22Rv1 (cell line): ENCODE measurements around the gene FKBP1A.

Experiments
- H3K27ac ChIP-seq: fragments of 450-650 bp; 2 replicates; pipeline ENCODE4 v1.5.1; 2017
- CTCF ChIP-seq: fragments of 450-650 bp; IDR thresholded peaks from 2 replicates; pipeline ENCODE4 v1.5.1; 2017; ENCODE audit warnings: mild to moderate bottlenecking
- ZFX ChIP-seq: fragments of 450-650 bp; IDR thresholded peaks from 2 replicates; pipeline ENCODE4 v1.6.1; 2017; ENCODE audit warnings: antibody characterized with exemption, borderline replicate concordance

Gene FKBP1A

GRCh38 chr20:1377341-1377871 lies 15.4 kb downstream of the FKBP1A start:
- H3K27ac ChIP-seq: no peak overlapping the region
- TF ChIP-seq ZFX (no peak), CTCF (no peak)

DNA sequence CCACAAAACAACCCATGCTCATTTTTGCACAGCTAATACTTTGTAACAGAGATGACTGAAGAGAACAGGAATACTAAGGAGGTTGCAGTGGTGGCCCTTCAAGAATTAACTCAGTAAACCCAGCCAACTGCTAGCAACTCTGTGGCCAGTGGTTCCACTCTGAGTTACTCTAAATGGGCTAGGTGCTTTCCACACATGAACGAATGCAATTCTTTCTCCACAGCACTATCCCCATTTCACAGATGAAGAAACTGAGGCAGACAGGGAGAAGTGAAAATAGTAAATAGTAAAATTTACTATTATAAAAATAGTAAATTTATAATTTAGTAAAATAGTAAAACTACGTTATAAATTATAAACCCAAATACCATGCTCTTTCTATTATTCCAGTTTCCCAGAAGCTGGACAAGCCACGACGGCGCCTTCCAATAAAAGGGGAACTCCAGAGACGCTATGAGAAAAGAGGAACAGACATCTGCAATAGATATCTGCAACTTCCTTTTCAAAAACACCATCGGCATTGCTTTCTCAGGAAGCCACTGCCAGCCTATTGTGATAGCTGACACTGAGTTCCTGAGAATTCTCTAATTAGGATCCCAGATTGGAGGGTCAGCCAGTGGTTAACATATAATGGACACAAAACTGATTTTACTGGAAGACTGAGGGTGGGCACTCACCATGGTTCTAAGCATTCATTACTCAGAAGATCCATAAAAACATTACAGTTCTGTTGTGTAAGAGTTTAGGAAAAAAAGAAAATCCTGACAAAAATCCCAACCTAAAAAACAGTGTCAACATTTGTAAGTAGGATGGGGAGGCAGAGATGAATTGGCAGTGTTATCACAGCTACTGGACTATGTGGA lies 16.2 kb downstream of the FKBP1A start:
- TF ChIP-seq ZFX (no peak), CTCF (no peak)
- H3K27ac ChIP-seq: no peak overlapping the region

DNA sequence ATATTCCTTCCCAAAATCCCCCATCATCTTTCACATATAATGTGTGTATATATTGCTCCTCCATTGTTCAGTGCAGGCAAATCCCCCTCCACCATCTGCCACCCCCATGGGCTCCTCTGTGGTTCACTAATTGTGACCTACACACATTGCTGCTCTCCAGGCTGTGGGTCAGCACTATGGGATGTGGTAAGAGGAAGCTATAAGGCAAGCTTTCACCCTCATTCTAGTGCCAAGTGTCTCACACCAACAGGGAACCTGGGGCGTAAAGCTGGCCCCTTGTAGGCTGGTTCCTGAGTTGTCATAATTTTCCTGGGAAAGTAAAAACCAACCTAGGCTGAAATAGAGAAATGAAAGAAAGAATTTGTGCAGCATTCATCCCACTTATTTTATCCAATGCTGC lies 16.8 kb downstream of the FKBP1A start:
- no peak overlapping the region for H3K27ac ChIP-seq
- TF ChIP-seq ZFX: no peak
- no peak for TF ChIP-seq CTCF

DNA sequence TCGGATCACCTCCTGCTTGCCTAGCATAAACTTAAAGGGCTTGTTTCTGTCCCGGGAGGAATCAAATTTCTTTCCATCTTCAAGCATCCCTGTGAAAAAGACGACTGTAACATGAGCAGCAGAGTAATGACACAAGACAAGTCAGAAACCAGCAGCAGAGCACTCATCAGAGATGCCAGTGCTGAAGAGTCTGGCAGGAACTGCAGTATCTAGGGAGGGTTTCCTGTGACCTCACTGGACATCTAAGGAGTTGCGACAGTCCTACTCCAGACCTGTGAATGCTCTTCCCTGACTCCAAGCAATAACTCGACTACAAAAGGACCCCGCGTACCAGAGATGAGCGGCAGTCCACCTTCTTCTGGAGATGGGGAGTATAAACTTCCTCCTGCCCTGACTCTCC lies 17.3 kb downstream of the FKBP1A start:
- no peak overlapping the region for H3K27ac ChIP-seq
- TF ChIP-seq ZFX (no peak), CTCF (no peak)

DNA sequence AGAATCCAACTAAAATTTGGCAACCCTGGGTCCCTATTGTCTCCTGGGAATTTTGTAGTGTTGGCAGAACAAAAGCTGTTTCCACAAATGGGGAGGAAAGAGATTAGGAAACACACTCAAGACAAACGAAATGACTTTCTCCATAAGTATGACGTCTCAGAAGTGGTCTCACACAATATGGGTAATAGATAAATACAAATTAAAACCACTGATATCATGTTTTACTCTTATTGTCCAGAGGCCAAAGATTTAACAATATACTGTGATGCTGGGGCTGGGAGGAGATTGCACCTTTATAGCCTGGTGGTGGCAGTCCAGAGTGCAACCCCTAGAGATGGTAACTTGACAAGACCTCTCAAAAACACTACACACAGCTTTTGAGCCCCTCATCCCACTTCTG lies 18.6 kb downstream of the FKBP1A start:
- no peak overlapping the region for H3K27ac ChIP-seq
- TF ChIP-seq CTCF (no peak), ZFX (no peak)

DNA sequence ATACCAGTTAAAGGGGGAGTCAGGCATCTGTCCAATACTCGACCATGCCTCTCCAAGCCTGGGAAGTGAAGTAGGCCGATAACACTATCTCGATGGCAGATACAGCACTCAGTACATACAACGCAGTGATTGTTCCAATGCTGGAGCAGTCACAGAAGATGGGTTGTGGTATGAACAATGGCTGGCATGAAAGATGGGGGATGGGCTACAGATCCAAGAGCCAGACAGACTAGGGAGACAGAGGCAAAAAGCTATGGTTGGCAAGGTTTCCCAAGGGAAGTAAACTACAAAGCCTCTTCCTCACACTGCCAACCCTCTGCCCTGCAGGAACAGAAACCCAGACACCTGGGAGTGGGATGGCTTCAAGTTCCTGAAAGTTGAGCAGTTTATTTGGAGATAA lies 19.2 kb downstream of the FKBP1A start:
- H3K27ac ChIP-seq: no peak overlapping the region

DNA sequence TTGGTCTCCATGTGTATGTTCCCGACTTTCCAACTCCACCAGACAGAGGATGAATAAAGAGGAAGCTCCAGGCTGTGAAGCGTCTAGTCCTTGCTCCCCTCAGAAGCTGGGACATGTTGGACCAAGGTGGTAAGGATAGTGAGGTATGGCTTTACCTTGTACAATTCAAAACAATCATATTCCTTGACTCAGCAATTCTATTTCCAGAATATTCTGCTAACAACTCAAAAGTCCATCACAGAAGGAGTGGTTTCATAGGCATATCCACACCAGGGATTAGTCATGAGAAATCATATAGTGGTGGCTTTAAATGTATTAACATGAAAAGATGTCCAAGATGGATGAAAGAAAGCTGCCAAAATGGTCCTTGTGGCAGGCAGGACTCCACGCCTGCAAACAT lies 19.8 kb downstream of the FKBP1A start:
- no peak overlapping the region for H3K27ac ChIP-seq
- TF ChIP-seq CTCF: no peak
- TF ChIP-seq ZFX: no peak

More for the DNA sequence above, 19.2 kb downstream of the FKBP1A start:
- TF ChIP-seq ZFX: no peak
